ENCODE data around the gene RNF223. TPM values are rescaled to one million over a fixed set of nuclear protein-coding genes. Genes with fewer than 3 reads are reported as not detected.

RNF223 gene
- total RNA-seq, 1 experiment from 2014 or later: 147 TPM

- Histone ChIP-seq H3K27ac (ENCODE audit: low read length) (no peak overlapping the region), H3K27me3 (ENCODE audit: low read length) (no peaks in the 10 kb centered on the region), H3K36me3 (ENCODE audit: low read depth, low read length) (no peaks in the 10 kb centered on the region), H3K79me2 (ENCODE audit: low read length) (no peaks in the 10 kb centered on the region), H3K9me2 (replicated peaks; ENCODE audit: low read length) (no peaks in the 10 kb centered on the region), H2AFZ (ENCODE audit: low read length) (peak overlapping the region; percentile 100), H3K9me3 (ENCODE audit: low read length) (no peaks in the 10 kb centered on the region), H3F3A (ENCODE audit: low read length, unreplicated experiment) (no peaks in the 10 kb centered on the region), H3K4me1 (ENCODE audit: insufficient read depth, low read length) (peaks cover 25% of the 10 kb centered on the region), H4K20me1 (ENCODE audit: low read length) (no peaks in the 10 kb centered on the region), H3K4me3 (ENCODE audit: low read length) (peak overlapping the region; percentile 72), H3K4me2 (ENCODE audit: low read length) (peak overlapping the region; percentile 99), H3K9ac (ENCODE audit: low read length) (peak overlapping the region; percentile 42)
- ATAC-seq: peak; percentile 89
- CTCF ChIA-PET: interaction anchor here (0.5 to 2.1 kb wide), 12 partner anchors 35 to 1067 kb away, joined by 3 to 26 read pairs (median 4); partner anchors contain the start of genes B3GALT6 and SDF4
- peak; percentile 92 for DNase-seq
- no TSS peak for BruUV-seq (replicated peaks)
- POLR2A ChIA-PET (ENCODE audit: unreplicated experiment): interaction anchor here (0.6 kb wide), 1 partner anchor 37 kb away, joined by 4 read pairs; no protein-coding TSS in a partner anchor
- intact Hi-C loops (cut with micrococcal nuclease): loop anchor here (1.0 to 2.0 kb wide), 4 partner anchors 43 to 171 kb away; no protein-coding TSS in a partner anchor
- TF ChIP-seq CTCF (conservative IDR thresholded peaks at IDR 0.05; ENCODE audit: low read depth, low read length) (peak; percentile 98), EZH2 (IDR thresholded peaks at IDR 0.05; ENCODE audit: low read length, unreplicated experiment) (no peak)
Measured at GRCh38 chr1:1122078-1122811, 48.1 kb upstream of the RNF223 start.

DNA sequence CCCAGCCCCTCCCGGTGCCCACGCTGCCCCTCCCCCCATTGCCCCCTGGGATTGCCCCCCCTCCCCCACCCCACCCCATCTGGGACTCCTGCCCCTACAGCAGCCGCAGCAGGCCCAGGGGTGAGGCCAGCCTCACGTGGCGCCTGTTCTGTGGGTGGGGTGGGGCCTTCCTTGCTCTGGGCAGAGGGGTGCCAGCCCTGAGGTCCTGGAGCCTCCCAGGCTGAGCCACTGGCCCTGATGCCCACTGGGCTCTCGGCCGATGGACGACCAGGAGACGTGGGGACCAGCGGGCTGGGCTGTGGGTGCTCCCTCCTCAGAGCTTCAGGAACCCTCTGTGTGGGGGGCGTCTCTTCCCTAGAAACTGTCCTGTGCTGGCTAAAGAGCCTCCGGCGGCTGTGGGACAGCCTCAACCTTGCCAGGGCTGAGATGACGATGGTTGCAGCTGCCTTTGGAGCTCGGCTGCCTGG, 47.5 kb upstream of the RNF223 start:
- Histone ChIP-seq H3K9ac (ENCODE audit: low read length) (peak overlapping the region; percentile 42; the same call in 1 of the 2 replicates), H3K4me2 (ENCODE audit: low read length) (peak overlapping the region; percentile 99), H3K4me3 (ENCODE audit: low read length) (peak overlapping the region; percentile 72), H3K36me3 (ENCODE audit: low read depth, low read length) (no peaks in the 10 kb centered on the region), H3K79me2 (ENCODE audit: low read length) (no peaks in the 10 kb centered on the region), H2AFZ (ENCODE audit: low read length) (peak overlapping the region; percentile 100), H3K27me3 (ENCODE audit: low read length) (no peaks in the 10 kb centered on the region), H3K4me1 (ENCODE audit: insufficient read depth, low read length) (peaks cover 25% of the 10 kb centered on the region), H3K9me3 (ENCODE audit: low read length) (no peaks in the 10 kb centered on the region), H3F3A (ENCODE audit: low read length, unreplicated experiment) (no peaks in the 10 kb centered on the region), H3K9me2 (replicated peaks; ENCODE audit: low read length) (no peaks in the 10 kb centered on the region), H3K27ac (ENCODE audit: low read length) (no peak overlapping the region), H4K20me1 (ENCODE audit: low read length) (no peaks in the 10 kb centered on the region)
- TF ChIP-seq EZH2phosphoT487 (IDR thresholded peaks at IDR 0.05; ENCODE audit: borderline replicate concordance, low read length): no peak
- ChIA-PET CTCF (interaction anchor here (0.5 to 2.1 kb wide), 8 partner anchors 36 to 1068 kb away, joined by 3 to 26 read pairs (median 4); partner anchors contain the start of genes B3GALT6 and SDF4), POLR2A (ENCODE audit: unreplicated experiment) (interaction anchor here (0.6 kb wide), 1 partner anchor 38 kb away, joined by 4 read pairs; no protein-coding TSS in a partner anchor)
- ATAC-seq (peak; percentile 58), DNase-seq (no peak)
- BruUV-seq (replicated peaks): no TSS peak
- intact Hi-C loops (cut with micrococcal nuclease): loop anchor here (1.0 to 2.0 kb wide), 4 partner anchors 43 to 171 kb away; no protein-coding TSS in a partner anchor

- no peak overlapping the region for H3K9ac ChIP-seq (ENCODE audit: low read length)
- H3K4me1 ChIP-seq (ENCODE audit: insufficient read depth, low read length): peaks cover 25% of the 10 kb centered on the region
- H4K20me1 ChIP-seq (ENCODE audit: low read length): no peaks in the 10 kb centered on the region
- H3F3A ChIP-seq (ENCODE audit: low read length, unreplicated experiment): no peaks in the 10 kb centered on the region
- CTCF ChIA-PET: interaction anchor here (0.5 to 2.1 kb wide), 8 partner anchors 36 to 1068 kb away, joined by 3 to 26 read pairs (median 4); partner anchors contain the start of genes B3GALT6 and SDF4
- H3K27ac ChIP-seq (ENCODE audit: low read length): no peak overlapping the region
- BruUV-seq (replicated peaks): no TSS peak
- intact Hi-C loops (cut with micrococcal nuclease): no loop called here
- H3K9me2 ChIP-seq (replicated peaks; ENCODE audit: low read length): no peaks in the 10 kb centered on the region
- H3K4me2 ChIP-seq (ENCODE audit: low read length): no peak overlapping the region
- H3K9me3 ChIP-seq (ENCODE audit: low read length): no peaks in the 10 kb centered on the region
- TF ChIP-seq EZH2phosphoT487 (IDR thresholded peaks at IDR 0.05; ENCODE audit: borderline replicate concordance, low read length) (no peak), EZH2 (IDR thresholded peaks at IDR 0.05; ENCODE audit: low read length, unreplicated experiment) (no peak), CTCF (conservative IDR thresholded peaks at IDR 0.05; ENCODE audit: low read depth, low read length) (no peak)
- H3K4me3 ChIP-seq (ENCODE audit: low read length): no peak overlapping the region
- POLR2A ChIA-PET (ENCODE audit: unreplicated experiment): no interaction called here
- no peak for ATAC-seq
- H3K36me3 ChIP-seq (ENCODE audit: low read depth, low read length): no peaks in the 10 kb centered on the region
- no peak overlapping the region for H2AFZ ChIP-seq (ENCODE audit: low read length)
- no peaks in the 10 kb centered on the region for H3K27me3 ChIP-seq (ENCODE audit: low read length)
- DNase-seq: no peak
- no peaks in the 10 kb centered on the region for H3K79me2 ChIP-seq (ENCODE audit: low read length)
Measured at GRCh38 chr1:1120866-1121591, 46.9 kb upstream of the RNF223 start.
